Upper lobe of left lung (tissue), 4 donors: Measurements from ENCODE around the gene DSTN.

Experiments
- CTCF ChIP-seq, 6 experiments: fragments of 450-650 bp in 4 of 6; fragments of 200-600 bp in 2 of 6; sonication (generic) in 2 of 6; IDR thresholded peaks; one replicate each; pipeline ENCODE4 v1.5.1; 2016 to 2019; ENCODE audit warnings: antibody characterized with exemption in 6 of 6
- POLR2A ChIP-seq, 4 donors: fragments of 450-650 bp; IDR thresholded peaks; one replicate each; pipeline ENCODE4 v1.5.1; 2016 to 2017; ENCODE audit warnings: antibody characterized with exemption in 4 of 4, mild to moderate bottlenecking in 2 of 4

- TF ChIP-seq CTCF (IDR thresholded peaks at IDR 0.05) (no peak), POLR2A (IDR thresholded peaks at IDR 0.05) (no peak)
Observed at GRCh38 chr20:17627101-17627955, 57.5 kb downstream of the DSTN start.
